Measurements from ENCODE around the gene PRKAR2B. TPM values are rescaled to one million over a fixed set of nuclear protein-coding genes. Genes with fewer than 3 reads are reported as not detected.

PRKAR2B gene
- polyA plus RNA-seq, 3 donors, result 2.5 to 5.6 (median 3.5) TPM

DNA sequence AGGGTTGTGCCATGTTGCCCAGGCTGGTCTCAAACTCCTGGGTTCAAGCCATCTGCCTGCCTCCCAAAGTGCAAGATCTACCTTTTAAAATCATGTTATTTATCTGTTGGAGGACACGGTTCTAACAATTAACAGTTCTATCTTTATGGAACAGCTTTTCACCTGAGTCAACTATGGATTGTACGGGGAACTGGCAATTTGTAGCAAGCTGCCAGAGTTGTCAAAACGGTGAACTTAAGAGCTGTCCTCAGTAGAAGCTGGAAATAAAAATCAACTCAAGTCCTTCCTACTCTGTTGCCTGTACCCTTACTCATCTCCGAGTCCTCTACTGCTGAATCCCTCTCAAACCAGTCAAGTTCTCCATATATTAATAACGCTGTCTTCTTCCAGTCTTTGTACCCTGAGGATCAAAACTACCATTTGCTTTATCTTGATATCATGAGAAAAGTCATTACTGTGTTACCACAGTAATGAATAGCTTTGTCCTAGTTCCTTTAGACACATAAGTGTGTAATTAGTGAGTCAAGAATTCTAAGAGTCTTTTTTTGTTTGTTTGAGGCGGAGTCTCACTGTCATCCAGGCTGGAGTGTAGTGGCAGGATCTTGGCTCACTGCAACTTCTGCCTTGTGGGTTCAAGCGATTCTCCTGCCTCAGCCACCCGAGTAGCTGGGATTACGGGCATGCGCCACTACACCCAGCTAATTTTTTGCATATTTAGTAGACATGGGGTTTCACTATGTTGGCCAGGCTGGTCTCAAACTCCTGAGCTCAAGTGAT lies 152.5 kb downstream of the PRKAR2B start:
- WGBS (ENCODE audit: insufficient coverage), result 100% methylated on average over 2 of the region's 10 CpGs
- Histone ChIP-seq H3K27ac (ENCODE audit: low read depth in 1 of 2, low read length in 2 of 2) (no peak overlapping the region), H3K4me2 (replicated peaks; ENCODE audit: extremely low read depth, low read length, poor library complexity, severe bottlenecking) (no peak overlapping the region), H3K36me3 (replicated peaks in 1 of 2; ENCODE audit: control insufficient read depth in 1 of 2, insufficient read depth in 2 of 2, low read length in 2 of 2) (peaks cover 92 to 99% of the 10 kb centered on the region in 2 donors), H3K79me2 (ENCODE audit: insufficient read depth, low read length) (no peaks in the 10 kb centered on the region), H2AFZ (ENCODE audit: insufficient read depth, low read depth, low read length, poor library complexity, severe bottlenecking) (no peak overlapping the region), H3K9me3 (replicated peaks in 1 of 2; ENCODE audit: control insufficient read depth in 1 of 2, insufficient read depth in 1 of 2, low read length in 2 of 2) (no peaks in the 10 kb centered on the region), H4K20me1 (ENCODE audit: insufficient read depth, low read length) (peaks cover 56% of the 10 kb centered on the region), H3K9ac (ENCODE audit: insufficient read depth, low read length, poor library complexity, severe bottlenecking) (no peak overlapping the region), H3K4me3 (replicated peaks in 1 of 3; ENCODE audit: low read depth in 2 of 3, low read length in 3 of 3) (no peak overlapping the region), H3K4me1 (ENCODE audit: control insufficient read depth in 1 of 2, insufficient read depth in 2 of 2, low read length in 2 of 2) (no peaks in the 10 kb centered on the region), H3K27me3 (ENCODE audit: control insufficient read depth in 2 of 2, insufficient read depth in 2 of 2, low read length in 2 of 2) (no peaks in the 10 kb centered on the region)
- Mint-ChIP-seq H3K4me3 (no peak overlapping the region), H3K4me1 (no peaks in the 10 kb centered on the region), H3K36me3 (peaks cover 79 to 91% of the 10 kb centered on the region in 2 donors), H3K9me3 (no peaks in the 10 kb centered on the region), H3K27ac (peak overlapping the region in 1 of 7 donors; percentile 15), H3K27me3 (ENCODE audit: low read depth in 3 of 3) (no peaks in the 10 kb centered on the region)
- intact Hi-C loops (cut with micrococcal nuclease), result no loop called here
- no peak for DNase-seq
- TF ChIP-seq, protein P1, sequence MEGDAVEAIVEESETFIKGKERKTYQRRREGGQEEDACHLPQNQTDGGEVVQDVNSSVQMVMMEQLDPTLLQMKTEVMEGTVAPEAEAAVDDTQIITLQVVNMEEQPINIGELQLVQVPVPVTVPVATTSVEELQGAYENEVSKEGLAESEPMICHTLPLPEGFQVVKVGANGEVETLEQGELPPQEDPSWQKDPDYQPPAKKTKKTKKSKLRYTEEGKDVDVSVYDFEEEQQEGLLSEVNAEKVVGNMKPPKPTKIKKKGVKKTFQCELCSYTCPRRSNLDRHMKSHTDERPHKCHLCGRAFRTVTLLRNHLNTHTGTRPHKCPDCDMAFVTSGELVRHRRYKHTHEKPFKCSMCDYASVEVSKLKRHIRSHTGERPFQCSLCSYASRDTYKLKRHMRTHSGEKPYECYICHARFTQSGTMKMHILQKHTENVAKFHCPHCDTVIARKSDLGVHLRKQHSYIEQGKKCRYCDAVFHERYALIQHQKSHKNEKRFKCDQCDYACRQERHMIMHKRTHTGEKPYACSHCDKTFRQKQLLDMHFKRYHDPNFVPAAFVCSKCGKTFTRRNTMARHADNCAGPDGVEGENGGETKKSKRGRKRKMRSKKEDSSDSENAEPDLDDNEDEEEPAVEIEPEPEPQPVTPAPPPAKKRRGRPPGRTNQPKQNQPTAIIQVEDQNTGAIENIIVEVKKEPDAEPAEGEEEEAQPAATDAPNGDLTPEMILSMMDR (IDR thresholded peaks at IDR 0.05), result no peak

DNA sequence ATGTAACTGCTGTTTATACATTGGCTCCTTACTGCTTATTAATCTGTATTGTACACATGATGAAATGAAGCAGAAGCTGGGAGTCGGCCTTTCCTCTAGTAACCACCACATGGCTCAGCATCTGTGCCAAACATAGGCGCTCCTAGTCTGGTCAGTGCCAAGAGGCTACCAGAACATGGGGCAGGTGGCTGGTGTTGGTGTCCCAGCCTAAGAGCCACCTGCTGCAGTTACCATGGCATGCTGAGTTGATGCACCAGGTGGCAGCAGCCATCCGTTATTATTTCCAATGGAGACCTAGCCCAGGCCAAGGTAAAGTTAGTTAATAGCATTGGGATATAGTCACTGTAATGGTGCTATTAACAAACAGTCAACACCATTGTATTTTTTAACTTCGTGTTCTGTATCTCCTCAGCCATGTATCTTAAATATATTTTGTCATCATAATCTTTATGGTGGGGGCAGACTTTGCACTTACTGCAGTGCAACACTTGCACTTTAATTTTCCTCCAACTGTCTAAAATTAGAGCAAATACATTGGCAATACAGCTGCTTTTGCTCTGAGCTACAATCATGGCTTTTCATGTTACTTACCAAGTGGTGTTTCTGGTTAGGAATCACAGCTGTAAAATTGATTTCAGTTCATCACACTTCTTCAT lies 157.4 kb downstream of the PRKAR2B start:
- intact Hi-C loops (cut with micrococcal nuclease), result loop anchor here in 1 of 2 donors (10.0 kb wide), 1 partner anchor 673 kb away; no protein-coding TSS in a partner anchor
- WGBS (ENCODE audit: insufficient coverage), result 100% methylated on average over 2 of the region's 4 CpGs

More for the DNA sequence above, 157.4 kb downstream of the PRKAR2B start:
- peaks cover 95 to 100% of the 10 kb centered on the region in 2 donors for H3K36me3 ChIP-seq (replicated peaks in 1 of 2; ENCODE audit: control insufficient read depth in 1 of 2, insufficient read depth in 2 of 2, low read length in 2 of 2)
- Mint-ChIP-seq H3K27me3 (ENCODE audit: low read depth in 3 of 3) (no peaks in the 10 kb centered on the region), H3K4me1 (no peaks in the 10 kb centered on the region), H3K27ac (no peak overlapping the region), H3K4me3 (no peak overlapping the region), H3K36me3 (peaks cover 86 to 93% of the 10 kb centered on the region in 2 donors), H3K9me3 (peaks cover 0 to 2% (median 0%) of the 10 kb centered on the region in 7 donors)
- H3K27me3 ChIP-seq (ENCODE audit: control insufficient read depth in 2 of 2, insufficient read depth in 2 of 2, low read length in 2 of 2), result no peaks in the 10 kb centered on the region
- H4K20me1 ChIP-seq (ENCODE audit: insufficient read depth, low read length), result peaks cover 47% of the 10 kb centered on the region
- no peaks in the 10 kb centered on the region for H3K4me1 ChIP-seq (ENCODE audit: control insufficient read depth in 1 of 2, insufficient read depth in 2 of 2, low read length in 2 of 2)
- H3K79me2 ChIP-seq (ENCODE audit: insufficient read depth, low read length), result no peaks in the 10 kb centered on the region
- DNase-seq, result no peak
- no peak overlapping the region for H2AFZ ChIP-seq (ENCODE audit: insufficient read depth, low read depth, low read length, poor library complexity, severe bottlenecking)
- TF ChIP-seq, protein P1 (IDR thresholded peaks at IDR 0.05), result peak; percentile 32
- H3K4me2 ChIP-seq (replicated peaks; ENCODE audit: extremely low read depth, low read length, poor library complexity, severe bottlenecking), result no peak overlapping the region
- no peak overlapping the region for H3K9ac ChIP-seq (ENCODE audit: insufficient read depth, low read length, poor library complexity, severe bottlenecking)
- no peak overlapping the region for H3K27ac ChIP-seq (ENCODE audit: low read depth in 1 of 2, low read length in 2 of 2)
- no peaks in the 10 kb centered on the region for H3K9me3 ChIP-seq (replicated peaks in 1 of 2; ENCODE audit: control insufficient read depth in 1 of 2, insufficient read depth in 1 of 2, low read length in 2 of 2)
- H3K4me3 ChIP-seq (replicated peaks in 1 of 3; ENCODE audit: low read depth in 2 of 3, low read length in 3 of 3), result no peak overlapping the region

All from CD14-positive monocyte (primary cell).